Liver (tissue), 9 donors: ENCODE measurements around the gene SPP2. TPM values are rescaled to one million over a fixed set of nuclear protein-coding genes. Genes with fewer than 3 reads are reported as not detected.

Experiments used
- DNase-seq: peaks from one replicate; pipeline ENCODE4 v3.0.0-alpha.2; 2017; ENCODE audit warnings: low spot score
- H3K27ac ChIP-seq, 2 donors: one replicate each; pipeline ENCODE4 v1.7.0; 2013; ENCODE audit warnings: inconsistent platforms in 2 of 2, low read length in 2 of 2, control low read depth in 1 of 2, low read depth in 1 of 2, mild to moderate bottlenecking in 1 of 2
- H3K27me3 ChIP-seq, 4 donors: one replicate each; pipeline versions ENCODE4 v1.6.1 to v1.7.0; 2013; ENCODE audit warnings: low read length in 3 of 4, inconsistent platforms in 1 of 4, mild to moderate bottlenecking in 1 of 4, moderate library complexity in 1 of 4; ENCODE audit not compliant: control insufficient read depth in 4 of 4, insufficient read depth in 4 of 4
- H3K36me3 ChIP-seq, 4 donors: one replicate each; pipeline versions ENCODE4 v1.6.1 to v1.7.0; 2013; ENCODE audit warnings: low read length in 3 of 4, mild to moderate bottlenecking in 3 of 4, low read depth in 1 of 4, moderate library complexity in 1 of 4; ENCODE audit not compliant: control insufficient read depth in 4 of 4, insufficient read depth in 3 of 4
- H3K4me1 ChIP-seq, 4 donors: one replicate each; pipeline versions ENCODE4 v1.6.1 to v1.7.0; 2013; ENCODE audit warnings: low read length in 3 of 4, mild to moderate bottlenecking in 3 of 4, moderate library complexity in 1 of 4; ENCODE audit not compliant: control insufficient read depth in 4 of 4, insufficient read depth in 4 of 4
- H3K4me3 ChIP-seq, 3 donors: one replicate each; pipeline versions ENCODE4 v1.6.1 to v1.7.0; 2013; ENCODE audit warnings: low read length in 3 of 3, control low read depth in 1 of 3, low read depth in 1 of 3, mild to moderate bottlenecking in 1 of 3
- H3K9ac ChIP-seq, 2 donors: one replicate each; pipeline ENCODE4 v1.7.0; 2013; ENCODE audit warnings: low read length in 2 of 2, mild to moderate bottlenecking in 2 of 2, moderate library complexity in 2 of 2, control low read depth in 1 of 2, low read depth in 1 of 2
- H3K9me3 ChIP-seq, 4 donors: one replicate each; pipeline versions ENCODE4 v1.6.1 to v1.7.0; 2013; ENCODE audit warnings: low read length in 3 of 4; ENCODE audit not compliant: control insufficient read depth in 4 of 4
- CTCF ChIP-seq: fragments of 150-350 bp; IDR thresholded peaks from 2 replicates; pipeline ENCODE4 v1.5.1; 2017; ENCODE audit warnings: improper control_type of control experiment, low read depth, low read length; ENCODE audit not compliant: missing input control
- EGR1 ChIP-seq, 2 donors: IDR thresholded peaks; 2 replicates each; pipeline ENCODE4 v1.6.1; 2016 to 2018; ENCODE audit warnings: antibody characterized with exemption in 2 of 2, low read depth in 2 of 2
- FOXA1 ChIP-seq: IDR thresholded peaks from 2 replicates; pipeline ENCODE4 v1.6.1; 2016; ENCODE audit warnings: antibody characterized with exemption
- FOXA2 ChIP-seq: IDR thresholded peaks from 2 replicates; pipeline ENCODE4 v1.6.1; 2016; ENCODE audit warnings: antibody characterized with exemption
- GABPA ChIP-seq, 2 donors: IDR thresholded peaks in 1 of 2; conservative IDR thresholded peaks in 1 of 2; 2 replicates each; pipeline ENCODE4 v1.6.1; 2016; ENCODE audit warnings: antibody characterized with exemption in 2 of 2, mild to moderate bottlenecking in 1 of 2, moderate library complexity in 1 of 2
- HNF4A ChIP-seq, 2 donors: conservative IDR thresholded peaks; 2 replicates each; pipeline ENCODE4 v1.6.1; 2016; ENCODE audit warnings: antibody characterized with exemption in 2 of 2, mild to moderate bottlenecking in 2 of 2
- HNF4G ChIP-seq: IDR thresholded peaks from 2 replicates; pipeline ENCODE4 v1.6.1; 2016; ENCODE audit warnings: antibody characterized with exemption
- JUND ChIP-seq, 2 donors: IDR thresholded peaks; 2 replicates each; pipeline ENCODE4 v1.6.1; 2016; ENCODE audit warnings: antibody characterized with exemption in 2 of 2
- MAX ChIP-seq: IDR thresholded peaks from 2 replicates; pipeline ENCODE4 v1.6.1; 2016; ENCODE audit warnings: antibody characterized with exemption
- NR2F2 ChIP-seq: IDR thresholded peaks from 2 replicates; pipeline ENCODE4 v1.6.1; 2016; ENCODE audit warnings: antibody characterized with exemption
- RAD21 ChIP-seq, 2 donors: IDR thresholded peaks; 2 replicates each; pipeline ENCODE4 v1.6.1; 2016; ENCODE audit warnings: antibody characterized with exemption in 2 of 2, mild to moderate bottlenecking in 2 of 2
- RXRA ChIP-seq, 2 donors: IDR thresholded peaks; 2 replicates each; pipeline ENCODE4 v1.6.1; 2017 to 2018; ENCODE audit warnings: antibody characterized with exemption in 2 of 2, mild to moderate bottlenecking in 1 of 2
- SP1 ChIP-seq: IDR thresholded peaks from 2 replicates; pipeline ENCODE4 v1.6.1; 2018; ENCODE audit warnings: antibody characterized with exemption, mild to moderate bottlenecking
- TAF1 ChIP-seq: conservative IDR thresholded peaks from 2 replicates; pipeline ENCODE4 v1.6.1; 2016; ENCODE audit warnings: antibody characterized with exemption, mild to moderate bottlenecking
- YY1 ChIP-seq: IDR thresholded peaks from 2 replicates; pipeline ENCODE4 v1.6.1; 2016; ENCODE audit warnings: antibody characterized with exemption, mild to moderate bottlenecking
- WGBS: extraction: QIAGEN DNeasy Blood & Tissue Kit; methylation state at CpG from one replicate; pipeline ENCODE4 v1.1.7; 2013; 5-methylcytosine and 5-hydroxymethylcytosine counted together
- polyA plus RNA-seq, 2 donors: library from polyadenylated mRNA; stranded (reverse) in 1 of 2; unstranded in 1 of 2; fragments of 200-250 nt in 1 of 2; fragments of >200 nt in 1 of 2; fragmentation: Nextera tagmentation in 1 of 2; extraction: Ambion mirVana in 1 of 2; gene quantifications; one replicate each; pipeline versions ENCODE4 v1.2.1 to v1.2.3, GENCODE V29; 2013 to 2015
- total RNA-seq, 2 donors: library from RNA; depleted of rRNA; stranded (reverse); fragments of >200 nt; gene quantifications; one replicate each; pipeline ENCODE4 v1.2.3, GENCODE V29; 2014
- TF ChIP-seq, protein P1 (sequence below): IDR thresholded peaks from 2 replicates; pipeline ENCODE4 v1.6.1; 2016; ENCODE audit warnings: antibody characterized with exemption
- TF ChIP-seq, protein P2 (sequence below): IDR thresholded peaks from 2 replicates; pipeline ENCODE4 v1.6.1; 2016; ENCODE audit warnings: antibody characterized with exemption, mild to moderate bottlenecking
- TF ChIP-seq, protein P3 (sequence below): IDR thresholded peaks from 2 replicates; pipeline ENCODE4 v1.6.1; 2016; ENCODE audit warnings: antibody characterized with exemption
- donor health status: healthy.
- donor health status: healthy.
- donor health status: healthy.
- donor health status: healthy.
- donor health status: healthy.

The SPP2 gene
- total and polyA plus RNA-seq, 4 donors, result 76.7 to 584 (median 147) TPM

- WGBS, result 94% methylated on average over 4 of the region's 4 CpGs
- no peaks in the 10 kb centered on the region for H3K9me3 ChIP-seq
- H3K36me3 ChIP-seq, result peaks cover 0 to 9% (median 4%) of the 10 kb centered on the region in 4 donors
- H3K4me3 ChIP-seq, result no peak overlapping the region
- H3K27me3 ChIP-seq, result no peaks in the 10 kb centered on the region
- no peak overlapping the region for H3K27ac ChIP-seq
- H3K9ac ChIP-seq, result no peak overlapping the region
- TF ChIP-seq, protein P1, sequence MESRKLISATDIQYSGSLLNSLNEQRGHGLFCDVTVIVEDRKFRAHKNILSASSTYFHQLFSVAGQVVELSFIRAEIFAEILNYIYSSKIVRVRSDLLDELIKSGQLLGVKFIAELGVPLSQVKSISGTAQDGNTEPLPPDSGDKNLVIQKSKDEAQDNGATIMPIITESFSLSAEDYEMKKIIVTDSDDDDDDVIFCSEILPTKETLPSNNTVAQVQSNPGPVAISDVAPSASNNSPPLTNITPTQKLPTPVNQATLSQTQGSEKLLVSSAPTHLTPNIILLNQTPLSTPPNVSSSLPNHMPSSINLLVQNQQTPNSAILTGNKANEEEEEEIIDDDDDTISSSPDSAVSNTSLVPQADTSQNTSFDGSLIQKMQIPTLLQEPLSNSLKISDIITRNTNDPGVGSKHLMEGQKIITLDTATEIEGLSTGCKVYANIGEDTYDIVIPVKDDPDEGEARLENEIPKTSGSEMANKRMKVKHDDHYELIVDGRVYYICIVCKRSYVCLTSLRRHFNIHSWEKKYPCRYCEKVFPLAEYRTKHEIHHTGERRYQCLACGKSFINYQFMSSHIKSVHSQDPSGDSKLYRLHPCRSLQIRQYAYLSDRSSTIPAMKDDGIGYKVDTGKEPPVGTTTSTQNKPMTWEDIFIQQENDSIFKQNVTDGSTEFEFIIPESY, result no peak
- TF ChIP-seq YY1 (no peak), HNF4G (no peak), CTCF (no peak), RXRA (IDR thresholded peaks at IDR 0.05) (no peak), GABPA (IDR thresholded peaks at IDR 0.05 in 1 of 2, conservative IDR thresholded peaks at IDR 0.05 in 1 of 2) (no peak)
- peaks cover 0 to 13% (median 4%) of the 10 kb centered on the region in 4 donors for H3K4me1 ChIP-seq
- no peak for DNase-seq
Observed at GRCh38 chr2:234019896-234020295, 30.6 kb upstream of the SPP2 start.

DNA sequence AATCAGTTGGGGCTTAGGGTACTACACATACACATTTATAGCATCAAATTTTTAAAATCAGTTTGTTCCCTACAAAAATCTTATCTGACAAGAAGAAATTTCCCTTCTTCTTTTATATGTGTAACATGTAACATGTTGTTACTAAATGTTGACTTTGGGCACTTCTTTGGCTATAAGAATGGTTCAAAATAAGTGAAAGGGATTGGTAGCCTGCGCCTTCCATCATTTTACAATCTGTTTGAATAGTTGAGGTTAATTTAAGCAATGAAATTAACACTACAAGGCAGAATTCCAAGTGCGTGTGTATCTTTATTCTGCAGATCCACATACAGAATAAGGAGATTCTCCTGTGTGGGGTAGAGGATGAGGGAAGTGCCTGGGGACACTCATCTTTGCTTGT, 30.2 kb upstream of the SPP2 start:
- H3K9me3 ChIP-seq, result no peaks in the 10 kb centered on the region
- DNase-seq, result no peak
- TF ChIP-seq RAD21 (IDR thresholded peaks at IDR 0.05), result no peak
- TF ChIP-seq JUND (IDR thresholded peaks at IDR 0.05), result no peak
- TF ChIP-seq, protein P2, sequence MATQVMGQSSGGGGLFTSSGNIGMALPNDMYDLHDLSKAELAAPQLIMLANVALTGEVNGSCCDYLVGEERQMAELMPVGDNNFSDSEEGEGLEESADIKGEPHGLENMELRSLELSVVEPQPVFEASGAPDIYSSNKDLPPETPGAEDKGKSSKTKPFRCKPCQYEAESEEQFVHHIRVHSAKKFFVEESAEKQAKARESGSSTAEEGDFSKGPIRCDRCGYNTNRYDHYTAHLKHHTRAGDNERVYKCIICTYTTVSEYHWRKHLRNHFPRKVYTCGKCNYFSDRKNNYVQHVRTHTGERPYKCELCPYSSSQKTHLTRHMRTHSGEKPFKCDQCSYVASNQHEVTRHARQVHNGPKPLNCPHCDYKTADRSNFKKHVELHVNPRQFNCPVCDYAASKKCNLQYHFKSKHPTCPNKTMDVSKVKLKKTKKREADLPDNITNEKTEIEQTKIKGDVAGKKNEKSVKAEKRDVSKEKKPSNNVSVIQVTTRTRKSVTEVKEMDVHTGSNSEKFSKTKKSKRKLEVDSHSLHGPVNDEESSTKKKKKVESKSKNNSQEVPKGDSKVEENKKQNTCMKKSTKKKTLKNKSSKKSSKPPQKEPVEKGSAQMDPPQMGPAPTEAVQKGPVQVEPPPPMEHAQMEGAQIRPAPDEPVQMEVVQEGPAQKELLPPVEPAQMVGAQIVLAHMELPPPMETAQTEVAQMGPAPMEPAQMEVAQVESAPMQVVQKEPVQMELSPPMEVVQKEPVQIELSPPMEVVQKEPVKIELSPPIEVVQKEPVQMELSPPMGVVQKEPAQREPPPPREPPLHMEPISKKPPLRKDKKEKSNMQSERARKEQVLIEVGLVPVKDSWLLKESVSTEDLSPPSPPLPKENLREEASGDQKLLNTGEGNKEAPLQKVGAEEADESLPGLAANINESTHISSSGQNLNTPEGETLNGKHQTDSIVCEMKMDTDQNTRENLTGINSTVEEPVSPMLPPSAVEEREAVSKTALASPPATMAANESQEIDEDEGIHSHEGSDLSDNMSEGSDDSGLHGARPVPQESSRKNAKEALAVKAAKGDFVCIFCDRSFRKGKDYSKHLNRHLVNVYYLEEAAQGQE, result no peak
- no peak for TF ChIP-seq TAF1
- TF ChIP-seq FOXA2, result no peak
- TF ChIP-seq, protein P1, result no peak
- TF ChIP-seq NR2F2, result no peak
- no peak for TF ChIP-seq EGR1 (IDR thresholded peaks at IDR 0.05; ENCODE audit: low read depth in 2 of 2)
- TF ChIP-seq, protein P3, sequence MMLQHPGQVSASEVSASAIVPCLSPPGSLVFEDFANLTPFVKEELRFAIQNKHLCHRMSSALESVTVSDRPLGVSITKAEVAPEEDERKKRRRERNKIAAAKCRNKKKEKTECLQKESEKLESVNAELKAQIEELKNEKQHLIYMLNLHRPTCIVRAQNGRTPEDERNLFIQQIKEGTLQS, result no peak
- TF ChIP-seq HNF4G, result no peak
- TF ChIP-seq RXRA (IDR thresholded peaks at IDR 0.05), result no peak
- TF ChIP-seq CTCF, result no peak
- no peak for TF ChIP-seq MAX
- TF ChIP-seq FOXA1, result no peak
- no peak for TF ChIP-seq YY1
- no peak for TF ChIP-seq SP1
- TF ChIP-seq HNF4A (conservative IDR thresholded peaks at IDR 0.05), result no peak

More for the DNA sequence above, 30.2 kb upstream of the SPP2 start:
- H3K27me3 ChIP-seq, result no peaks in the 10 kb centered on the region
- peaks cover 0 to 13% (median 5%) of the 10 kb centered on the region in 4 donors for H3K4me1 ChIP-seq
- no peak overlapping the region for H3K9ac ChIP-seq
- WGBS, result 92% methylated on average over 2 of the region's 2 CpGs
- H3K4me3 ChIP-seq, result no peak overlapping the region
- H3K27ac ChIP-seq, result no peak overlapping the region
- peaks cover 0 to 9% (median 2%) of the 10 kb centered on the region in 4 donors for H3K36me3 ChIP-seq
